ENCODE measurements around the gene SPAG4. TPM values are rescaled to one million over a fixed set of nuclear protein-coding genes. Genes with fewer than 3 reads are reported as not detected.

SPAG4 gene, protein sequence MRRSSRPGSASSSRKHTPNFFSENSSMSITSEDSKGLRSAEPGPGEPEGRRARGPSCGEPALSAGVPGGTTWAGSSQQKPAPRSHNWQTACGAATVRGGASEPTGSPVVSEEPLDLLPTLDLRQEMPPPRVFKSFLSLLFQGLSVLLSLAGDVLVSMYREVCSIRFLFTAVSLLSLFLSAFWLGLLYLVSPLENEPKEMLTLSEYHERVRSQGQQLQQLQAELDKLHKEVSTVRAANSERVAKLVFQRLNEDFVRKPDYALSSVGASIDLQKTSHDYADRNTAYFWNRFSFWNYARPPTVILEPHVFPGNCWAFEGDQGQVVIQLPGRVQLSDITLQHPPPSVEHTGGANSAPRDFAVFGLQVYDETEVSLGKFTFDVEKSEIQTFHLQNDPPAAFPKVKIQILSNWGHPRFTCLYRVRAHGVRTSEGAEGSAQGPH
- total RNA-seq, result 2.1 and 3.5 TPM in 2 replicates

DNA sequence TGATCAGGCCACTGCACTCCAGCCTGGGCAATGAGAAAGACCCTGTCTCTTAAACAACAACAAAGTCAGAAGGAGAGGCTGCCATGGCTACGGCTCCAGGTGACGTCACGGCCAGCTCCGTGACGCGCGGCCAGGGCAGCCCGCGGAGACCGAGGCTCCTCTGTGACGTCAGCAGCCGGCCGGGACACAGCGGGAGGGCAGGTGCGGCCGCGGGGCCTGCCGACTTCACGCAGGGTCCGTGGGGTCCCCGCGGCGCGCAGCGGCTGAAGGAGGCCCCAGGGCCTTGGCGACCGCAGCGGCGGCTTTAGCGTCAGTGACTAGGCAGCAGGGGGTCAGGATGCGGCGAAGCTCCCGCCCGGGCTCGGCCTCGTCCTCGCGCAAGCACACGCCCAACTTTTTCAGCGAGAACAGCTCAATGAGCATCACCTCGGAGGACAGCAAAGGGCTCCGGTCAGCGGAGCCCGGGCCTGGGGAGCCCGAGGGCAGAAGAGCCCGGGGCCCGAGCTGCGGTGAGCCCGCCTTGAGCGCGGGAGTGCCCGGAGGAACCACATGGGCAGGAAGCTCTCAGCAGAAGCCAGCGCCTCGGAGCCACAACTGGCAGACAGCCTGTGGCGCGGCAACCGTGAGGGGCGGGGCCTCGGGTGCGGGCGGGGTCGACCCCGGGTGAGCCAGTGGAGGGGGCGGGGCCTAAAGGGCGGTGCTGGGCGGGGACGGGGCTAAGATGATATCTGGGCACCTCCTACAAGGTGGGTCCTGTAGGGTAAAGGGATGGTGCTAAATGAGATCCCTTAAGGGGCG is at the start of gene SPAG4:
TSS of gene SPAG4 (plus strand) at position 163 of the 798 bp plus-strand sequence. CDS start at position 338, 175 bp downstream.

DNA sequence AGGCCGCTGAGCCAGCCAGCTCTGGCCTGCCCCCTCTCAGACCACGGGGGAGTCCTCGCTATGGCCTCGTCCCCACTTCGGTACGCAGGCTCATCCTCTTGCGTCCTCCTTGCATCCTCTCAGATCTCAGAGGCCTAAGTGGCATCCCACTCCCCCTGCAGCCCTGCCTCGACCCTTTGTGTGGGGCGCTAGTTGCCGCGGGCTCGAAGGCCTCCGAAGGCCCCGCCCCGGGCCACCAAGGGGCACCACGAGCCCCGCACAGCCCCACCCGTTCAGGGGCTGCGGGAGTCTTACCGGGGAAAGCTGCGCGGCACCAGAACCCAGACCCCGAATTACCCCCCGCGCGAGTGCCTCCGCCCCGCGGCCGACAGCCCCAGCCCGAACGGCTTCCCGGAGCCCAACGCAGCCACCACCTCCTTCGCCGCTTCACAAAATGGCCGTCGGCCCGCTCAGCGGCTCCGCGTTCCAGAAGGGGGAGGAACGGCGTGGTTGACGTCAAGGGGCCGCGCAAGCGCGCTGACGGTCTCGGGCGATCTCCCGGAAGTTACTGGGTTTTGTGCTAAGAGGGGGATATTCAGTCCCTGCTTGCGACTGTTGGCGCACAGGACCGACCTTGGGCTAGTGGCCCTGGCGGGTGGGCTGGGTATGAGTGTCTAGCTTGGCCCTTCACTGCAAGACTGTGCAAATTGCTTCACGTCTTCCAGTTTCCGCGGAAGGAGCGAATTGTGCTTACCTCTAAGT is 49.0 kb downstream of the SPAG4 start, which contains the start of the genes CPNE1 and RBM12:
TSS of gene CPNE1 (minus strand) at position 435 of the 741 bp plus-strand sequence. CDS start 31,977 bp downstream, outside the sequence.
TSS of gene RBM12 (minus strand) at position 435 of the 741 bp plus-strand sequence. CDS start 9,578 bp downstream, outside the sequence.

Other genes starting within 250 kb of the SPAG4 start
- 22.0 and 24.4 TPM in 2 replicates for gene UQCC1, start 203.9 kb upstream of the SPAG4 start, total RNA-seq
- gene GDF5, start 177.6 kb upstream of the SPAG4 start, total RNA-seq, result 0.19 and 0.31 TPM in 2 replicates
- gene CEP250, start 160.2 kb upstream of the SPAG4 start, total RNA-seq, result 21.3 and 31.8 TPM in 2 replicates
- gene C20orf173, start 86.2 kb upstream of the SPAG4 start, total RNA-seq, result not detected in 2 replicates
- 165 and 240 TPM in 2 replicates for gene ERGIC3, start 73.8 kb upstream of the SPAG4 start, total RNA-seq
- 131 TPM in 2 replicates for gene CPNE1, start 49.1 kb downstream of the SPAG4 start, total RNA-seq
- 27.3 and 40.5 TPM in 2 replicates for gene RBM12, start 49.1 kb downstream of the SPAG4 start, total RNA-seq
- gene NFS1, start 83.5 kb downstream of the SPAG4 start, total RNA-seq, result 36.0 and 37.1 TPM in 2 replicates
- gene ROMO1, start 83.6 kb downstream of the SPAG4 start, total RNA-seq, result 602 and 619 TPM in 2 replicates
- 116 and 130 TPM in 2 replicates for gene RBM39, start 126.4 kb downstream of the SPAG4 start, total RNA-seq
- gene PHF20, start 156.2 kb downstream of the SPAG4 start, total RNA-seq, result 21.2 and 22.8 TPM in 2 replicates

Measured in hair follicular keratinocyte (primary cell).